Astrocyte (in vitro differentiated cells and primary cell): ENCODE measurements around the gene COMMD8. TPM values are rescaled to one million over a fixed set of nuclear protein-coding genes. Genes with fewer than 3 reads are reported as not detected.

Source experiments
- DNase-seq: peaks from one replicate; pipeline ENCODE4 v3.0.0-alpha.2; 2010; ENCODE audit warnings: low read depth
- FAIRE-seq: peaks from 2 replicates; lab custom pipeline; 2011; peaks lifted over from hg19 to GRCh38; lab: Jason Lieb, UNC
- H2AFZ ChIP-seq: 2 replicates; pipeline ENCODE4 v1.6.0; 2012; ENCODE audit warnings: low read depth, low read length, inconsistent platforms
- H3K27ac ChIP-seq: 2 replicates; pipeline ENCODE4 v1.5.1; 2011; ENCODE audit warnings: low read depth, low read length, inconsistent platforms
- H3K27me3 ChIP-seq: 2 replicates; pipeline ENCODE4 v1.6.0; 2011; ENCODE audit warnings: low read length, inconsistent platforms; ENCODE audit not compliant: insufficient read depth
- H3K36me3 ChIP-seq: 2 replicates; pipeline ENCODE4 v1.5.1; 2011; ENCODE audit warnings: low read length, inconsistent platforms; ENCODE audit not compliant: insufficient read depth
- H3K4me1 ChIP-seq: 2 replicates; pipeline ENCODE4 v1.5.1; 2011; ENCODE audit warnings: low read length, inconsistent platforms; ENCODE audit not compliant: insufficient read depth
- H3K4me2 ChIP-seq: 2 replicates; pipeline ENCODE4 v1.6.0; 2012; ENCODE audit warnings: low read length, inconsistent platforms
- H3K4me3 ChIP-seq: 2 replicates; pipeline ENCODE4 v1.5.1; 2011; ENCODE audit warnings: low read depth, mild to moderate bottlenecking, low read length, inconsistent platforms; ENCODE audit not compliant: insufficient read depth
- H3K79me2 ChIP-seq: 2 replicates; pipeline ENCODE4 v1.6.0; 2012; ENCODE audit warnings: mild to moderate bottlenecking, low read length, inconsistent platforms; ENCODE audit not compliant: insufficient read depth
- H3K9ac ChIP-seq: 2 replicates; pipeline ENCODE4 v1.6.0; 2012; ENCODE audit warnings: mild to moderate bottlenecking, low read length, inconsistent platforms
- H3K9me3 ChIP-seq: 2 replicates; pipeline ENCODE4 v1.5.1; 2012; ENCODE audit warnings: low read depth, mild to moderate bottlenecking, low read length, inconsistent platforms; ENCODE audit not compliant: insufficient read depth
- H4K20me1 ChIP-seq: 2 replicates; pipeline ENCODE4 v1.6.0; 2012; ENCODE audit warnings: low read length, inconsistent platforms; ENCODE audit not compliant: insufficient read depth
- H3K27ac Mint-ChIP-seq: one replicate; pipeline ENCODE4 v1.8.0; 2021; ENCODE audit warnings: mild to moderate bottlenecking, mixed read lengths; ENCODE audit not compliant: unreplicated experiment
- H3K27me3 Mint-ChIP-seq: one replicate; pipeline ENCODE4 v1.8.0; 2021; ENCODE audit warnings: low read depth, mixed read lengths; ENCODE audit not compliant: unreplicated experiment
- H3K36me3 Mint-ChIP-seq: one replicate; pipeline ENCODE4 v1.8.0; 2021; ENCODE audit warnings: low read depth, mixed read lengths; ENCODE audit not compliant: unreplicated experiment
- H3K4me1 Mint-ChIP-seq: one replicate; pipeline ENCODE4 v1.8.0; 2021; ENCODE audit warnings: low read depth, mixed read lengths; ENCODE audit not compliant: unreplicated experiment
- H3K4me3 Mint-ChIP-seq: one replicate; pipeline ENCODE4 v1.8.0; 2021; ENCODE audit warnings: mild to moderate bottlenecking, moderate library complexity, mixed read lengths; ENCODE audit not compliant: unreplicated experiment
- H3K9me3 Mint-ChIP-seq: one replicate; pipeline ENCODE4 v1.8.0; 2021; ENCODE audit warnings: mild to moderate bottlenecking, mixed read lengths; ENCODE audit not compliant: unreplicated experiment
- EZH2 ChIP-seq: IDR thresholded peaks from 2 replicates; pipeline ENCODE4 v1.6.1; 2012; ENCODE audit warnings: mild to moderate bottlenecking, low read length, inconsistent platforms; ENCODE audit not compliant: insufficient read depth
- total RNA-seq: library from RNA; stranded (reverse); gene quantifications from 2 replicates; pipeline ENCODE4 v1.2.1, GENCODE V29; 2021

COMMD8 gene
- total RNA-seq, 1 donor from 2014 or later = 23.5 TPM

DNA sequence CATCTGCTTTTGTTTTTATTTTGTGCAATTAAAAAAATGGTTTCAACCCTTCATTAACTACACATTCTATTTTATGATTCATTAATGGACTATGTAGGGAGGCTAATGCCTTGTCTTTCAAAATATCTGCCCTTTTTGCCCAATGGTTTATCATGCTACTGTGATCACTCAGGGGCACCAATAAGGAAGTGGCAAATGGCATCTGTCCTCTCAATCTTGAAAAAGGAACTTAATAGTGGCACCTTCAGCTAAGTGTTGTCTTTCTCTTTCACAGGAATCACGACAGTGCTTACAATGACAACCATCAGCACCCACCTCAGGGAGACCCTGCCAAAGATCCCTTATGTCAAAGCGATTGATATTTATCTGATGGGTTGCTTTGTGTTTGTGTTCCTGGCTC, 57.1 kb downstream of the COMMD8 start:
- FAIRE-seq = no peak
- no peaks in the 10 kb centered on the region for H4K20me1 ChIP-seq
- Mint-ChIP-seq H3K4me3 (no peak overlapping the region), H3K27ac (no peak overlapping the region), H3K36me3 (no peaks in the 10 kb centered on the region), H3K9me3 (no peaks in the 10 kb centered on the region), H3K4me1 (no peaks in the 10 kb centered on the region), H3K27me3 (no peaks in the 10 kb centered on the region)
- no peak overlapping the region for H3K27ac ChIP-seq
- H3K79me2 ChIP-seq = no peaks in the 10 kb centered on the region
- no peak for TF ChIP-seq EZH2
- no peaks in the 10 kb centered on the region for H3K36me3 ChIP-seq
- no peak overlapping the region for H3K4me2 ChIP-seq
- H2AFZ ChIP-seq = no peak overlapping the region
- H3K4me3 ChIP-seq = no peak overlapping the region
- no peaks in the 10 kb centered on the region for H3K9me3 ChIP-seq
- no peak overlapping the region for H3K9ac ChIP-seq
- no peaks in the 10 kb centered on the region for H3K27me3 ChIP-seq
- H3K4me1 ChIP-seq = no peaks in the 10 kb centered on the region
- DNase-seq = no peak

Other genes starting within 250 kb of the COMMD8 start
- 69.6 and 75.8 TPM in 2 replicates for gene ATP10D, start 21.6 kb upstream of the COMMD8 start, total RNA-seq